H1 (cell line): ENCODE results near the gene KATNAL1.

Experiments used
- CBX5 ChIP-seq: fragments of 300-800, 300-1000 bp; sonication (generic); IDR thresholded peaks from 2 replicates; pipeline ENCODE4 v1.7.1; 2016; ENCODE audit warnings: antibody characterized with exemption, low read length, low read depth
- EZH2 ChIP-seq: fragments of 200-600 bp; sonication (generic); IDR thresholded peaks from 2 replicates; pipeline ENCODE4 v1.7.1; 2012; ENCODE audit warnings: low read depth, mild to moderate bottlenecking, moderate library complexity, low read length, inconsistent platforms; ENCODE audit not compliant: severe bottlenecking
- MAX ChIP-seq: IDR thresholded peaks from 2 replicates; pipeline ENCODE4 v1.6.1; 2012; ENCODE audit warnings: inconsistent platforms
- NRF1 ChIP-seq: IDR thresholded peaks from 2 replicates; pipeline ENCODE4 v1.6.1; 2011; ENCODE audit warnings: mild to moderate bottlenecking, low read depth, low read length, improper control_type of control experiment
- POLR2AphosphoS5 ChIP-seq: IDR thresholded peaks from 2 replicates; pipeline ENCODE4 v1.6.1; 2011; ENCODE audit warnings: low read depth, low read length
- RAD21 ChIP-seq, 2 experiments: IDR thresholded peaks in 1 of 2; conservative IDR thresholded peaks in 1 of 2; 2 replicates each; pipeline ENCODE4 v1.6.1; 2011; ENCODE audit warnings: low read depth in 2 of 2, low read length in 2 of 2, improper control_type of control experiment in 1 of 2, inconsistent platforms in 1 of 2, mild to moderate bottlenecking in 1 of 2, moderate library complexity in 1 of 2
- SIN3A ChIP-seq, 2 experiments: IDR thresholded peaks in 1 of 2; conservative IDR thresholded peaks in 1 of 2; 2 replicates each; pipeline ENCODE4 v1.6.1; 2011 to 2012; ENCODE audit warnings: low read length in 2 of 2, improper control_type of control experiment in 1 of 2, low read depth in 1 of 2, mild to moderate bottlenecking in 1 of 2
- USF2 ChIP-seq: IDR thresholded peaks from 2 replicates; pipeline ENCODE4 v1.6.1; 2011; ENCODE audit warnings: low read length, improper control_type of control experiment
- ZNF274 ChIP-seq: IDR thresholded peaks from 2 replicates; pipeline ENCODE4 v1.7.0; 2012; ENCODE audit warnings: low read length, borderline replicate concordance; ENCODE audit errors: extremely low read depth
- TF ChIP-seq, protein P1 (sequence below), 3 experiments: IDR thresholded peaks; 1 replicate in 2 of 3; 2 replicates in 1 of 3; pipeline versions ENCODE4 v1.5.1 to v1.6.1; 2011; ENCODE audit warnings: low read length in 3 of 3, mild to moderate bottlenecking in 3 of 3, inconsistent platforms in 2 of 3, low read depth in 1 of 3, moderate library complexity in 1 of 3; ENCODE audit not compliant: insufficient read depth in 1 of 3; ENCODE audit errors: control extremely low read depth in 1 of 3

DNA sequence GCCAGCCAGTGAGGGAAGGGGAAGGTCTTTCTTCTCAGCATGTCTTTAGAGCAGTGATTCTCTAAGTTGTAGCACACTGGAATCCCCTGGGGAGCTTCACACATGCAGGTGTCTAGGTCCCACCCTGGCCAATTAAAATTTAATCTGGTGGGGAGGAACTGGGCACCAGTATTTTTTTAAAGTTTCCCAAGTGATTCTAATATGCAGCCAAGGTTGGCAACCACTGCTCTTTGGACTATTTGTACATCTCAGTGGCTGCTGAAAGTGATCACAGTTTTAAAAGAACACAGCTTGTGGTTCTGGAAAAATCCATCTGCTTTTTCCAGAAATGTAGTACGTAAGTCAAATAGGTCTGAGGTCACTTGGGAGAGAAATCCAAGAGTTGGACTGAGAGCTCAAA lies 10.7 kb upstream of the KATNAL1 start:
- TF ChIP-seq POLR2AphosphoS5 (no peak), CBX5 (no peak), USF2 (no peak), ZNF274 (no peak), MAX (no peak), SIN3A (conservative IDR thresholded peaks at IDR 0.05 in 1 of 2, IDR thresholded peaks at IDR 0.05 in 1 of 2; ENCODE audit: low read depth in 1 of 2, low read length in 2 of 2) (no peak), RAD21 (IDR thresholded peaks at IDR 0.05 in 1 of 2, conservative IDR thresholded peaks at IDR 0.05 in 1 of 2; ENCODE audit: low read depth in 2 of 2, low read length in 2 of 2) (no peak), NRF1 (no peak), EZH2 (no peak)
- TF ChIP-seq, protein P1, sequence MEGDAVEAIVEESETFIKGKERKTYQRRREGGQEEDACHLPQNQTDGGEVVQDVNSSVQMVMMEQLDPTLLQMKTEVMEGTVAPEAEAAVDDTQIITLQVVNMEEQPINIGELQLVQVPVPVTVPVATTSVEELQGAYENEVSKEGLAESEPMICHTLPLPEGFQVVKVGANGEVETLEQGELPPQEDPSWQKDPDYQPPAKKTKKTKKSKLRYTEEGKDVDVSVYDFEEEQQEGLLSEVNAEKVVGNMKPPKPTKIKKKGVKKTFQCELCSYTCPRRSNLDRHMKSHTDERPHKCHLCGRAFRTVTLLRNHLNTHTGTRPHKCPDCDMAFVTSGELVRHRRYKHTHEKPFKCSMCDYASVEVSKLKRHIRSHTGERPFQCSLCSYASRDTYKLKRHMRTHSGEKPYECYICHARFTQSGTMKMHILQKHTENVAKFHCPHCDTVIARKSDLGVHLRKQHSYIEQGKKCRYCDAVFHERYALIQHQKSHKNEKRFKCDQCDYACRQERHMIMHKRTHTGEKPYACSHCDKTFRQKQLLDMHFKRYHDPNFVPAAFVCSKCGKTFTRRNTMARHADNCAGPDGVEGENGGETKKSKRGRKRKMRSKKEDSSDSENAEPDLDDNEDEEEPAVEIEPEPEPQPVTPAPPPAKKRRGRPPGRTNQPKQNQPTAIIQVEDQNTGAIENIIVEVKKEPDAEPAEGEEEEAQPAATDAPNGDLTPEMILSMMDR (IDR thresholded peaks at IDR 0.05; ENCODE audit: control extremely low read depth in 1 of 3, insufficient read depth in 1 of 3, low read depth in 1 of 3, low read length in 3 of 3): no peak
